Erythroblast (primary cell): Measurements from ENCODE around the gene THBS4.
A peak's percentile ranks its signal among the peaks of the same experiment; 100 is the strongest.

Experiments used
- DNase-seq, 2 experiments: peaks; one replicate each; lab custom pipeline; 2025; lab: John Stamatoyannopoulos, UW
- GATA1 ChIP-seq: IDR thresholded peaks from 2 replicates; pipeline ENCODE4 v1.6.1; 2011; ENCODE audit warnings: low read depth, mild to moderate bottlenecking, control low read depth, low read length, moderate library complexity
- POLR2A ChIP-seq: IDR thresholded peaks from 2 replicates; pipeline ENCODE4 v1.6.1; 2011; ENCODE audit warnings: mild to moderate bottlenecking, low read length

Gene THBS4

DNA sequence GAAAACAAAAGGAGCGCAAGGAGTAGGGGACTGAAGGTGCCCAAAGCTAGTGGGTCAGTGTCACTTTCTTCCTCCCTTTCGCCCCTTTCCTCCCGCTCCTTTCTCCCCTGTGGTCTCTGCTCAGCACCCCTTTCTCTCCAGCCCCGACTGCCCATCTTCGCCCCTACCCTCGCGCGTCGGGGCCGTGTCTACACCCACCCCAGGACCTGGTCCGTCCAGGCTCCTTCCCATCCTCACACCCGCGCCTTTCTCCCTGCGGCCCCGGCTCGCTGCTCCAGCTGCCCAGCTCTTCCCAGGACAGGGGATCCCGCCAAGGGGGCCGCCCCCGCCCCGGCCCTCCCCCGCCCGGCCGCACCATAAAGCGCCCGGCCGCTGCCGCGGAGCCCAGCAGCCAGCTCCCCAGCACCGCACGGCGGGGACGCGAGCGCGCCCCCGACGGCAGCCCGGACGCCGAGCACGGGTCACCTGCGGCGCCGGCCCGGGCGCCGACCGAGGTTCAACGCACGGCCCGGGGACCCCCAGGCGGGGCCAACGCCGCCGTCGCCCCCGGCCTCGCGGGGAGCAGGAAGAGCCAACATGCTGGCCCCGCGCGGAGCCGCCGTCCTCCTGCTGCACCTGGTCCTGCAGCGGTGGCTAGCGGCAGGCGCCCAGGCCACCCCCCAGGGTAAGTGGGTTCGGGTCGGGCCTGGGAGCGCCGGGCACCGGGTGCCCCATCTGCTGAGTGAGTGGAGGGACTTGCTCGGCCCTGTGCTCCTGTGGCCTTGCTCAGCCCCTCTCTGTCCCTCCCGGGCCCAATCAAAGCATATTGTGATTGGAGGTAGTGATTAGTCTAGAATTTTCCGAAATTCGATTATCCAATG lies at the start of gene THBS4:
Gene THBS4 (plus strand): TSS at position 387 of the 860 bp plus-strand sequence. CDS start 190 bp downstream, at position 577.
- no peak for DNase-seq
- TF ChIP-seq POLR2A, result no peak
- TF ChIP-seq GATA1, result no peak

DNA sequence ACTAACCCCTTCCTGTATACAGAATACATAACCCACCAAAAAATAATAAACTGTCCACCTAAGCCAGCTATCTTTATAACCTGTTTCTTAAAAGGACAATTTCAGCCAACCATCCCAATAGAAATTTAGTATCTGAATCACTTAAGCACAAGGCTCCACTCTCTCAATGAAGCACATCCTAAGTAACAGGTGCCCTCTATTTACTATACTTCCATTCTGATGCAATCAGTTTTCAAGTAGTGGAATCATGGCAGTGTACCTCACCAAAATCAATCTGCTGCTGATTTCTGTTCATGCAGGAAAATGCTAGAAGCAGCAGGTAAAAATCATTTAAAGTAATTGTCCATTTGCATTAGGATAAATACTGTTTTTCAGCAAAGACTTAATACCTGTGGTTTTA lies 48.9 kb upstream of the THBS4 start:
- TF ChIP-seq POLR2A (no peak), GATA1 (no peak)
- no peak for DNase-seq

DNA sequence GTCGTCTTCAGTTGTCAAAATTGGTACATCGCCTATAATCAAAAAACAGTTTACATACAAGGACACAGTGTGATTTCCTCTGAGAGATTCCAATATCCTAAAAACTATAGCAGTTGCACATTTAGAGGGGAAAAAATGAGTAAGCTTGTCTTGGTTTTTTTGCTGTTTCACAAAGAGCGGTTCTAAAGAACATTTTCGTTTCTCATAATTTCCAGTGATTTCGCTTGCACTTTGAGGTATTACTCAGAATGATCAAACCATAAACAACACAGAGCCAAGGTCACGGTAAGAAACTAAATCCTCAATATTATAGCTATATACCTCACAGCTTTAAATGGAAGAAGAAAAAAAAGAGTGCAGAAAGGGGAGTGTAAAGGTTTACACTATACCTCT lies 44.9 kb upstream of the THBS4 start:
- DNase-seq, result no peak
- no peak for TF ChIP-seq GATA1
- TF ChIP-seq POLR2A, result no peak

DNA sequence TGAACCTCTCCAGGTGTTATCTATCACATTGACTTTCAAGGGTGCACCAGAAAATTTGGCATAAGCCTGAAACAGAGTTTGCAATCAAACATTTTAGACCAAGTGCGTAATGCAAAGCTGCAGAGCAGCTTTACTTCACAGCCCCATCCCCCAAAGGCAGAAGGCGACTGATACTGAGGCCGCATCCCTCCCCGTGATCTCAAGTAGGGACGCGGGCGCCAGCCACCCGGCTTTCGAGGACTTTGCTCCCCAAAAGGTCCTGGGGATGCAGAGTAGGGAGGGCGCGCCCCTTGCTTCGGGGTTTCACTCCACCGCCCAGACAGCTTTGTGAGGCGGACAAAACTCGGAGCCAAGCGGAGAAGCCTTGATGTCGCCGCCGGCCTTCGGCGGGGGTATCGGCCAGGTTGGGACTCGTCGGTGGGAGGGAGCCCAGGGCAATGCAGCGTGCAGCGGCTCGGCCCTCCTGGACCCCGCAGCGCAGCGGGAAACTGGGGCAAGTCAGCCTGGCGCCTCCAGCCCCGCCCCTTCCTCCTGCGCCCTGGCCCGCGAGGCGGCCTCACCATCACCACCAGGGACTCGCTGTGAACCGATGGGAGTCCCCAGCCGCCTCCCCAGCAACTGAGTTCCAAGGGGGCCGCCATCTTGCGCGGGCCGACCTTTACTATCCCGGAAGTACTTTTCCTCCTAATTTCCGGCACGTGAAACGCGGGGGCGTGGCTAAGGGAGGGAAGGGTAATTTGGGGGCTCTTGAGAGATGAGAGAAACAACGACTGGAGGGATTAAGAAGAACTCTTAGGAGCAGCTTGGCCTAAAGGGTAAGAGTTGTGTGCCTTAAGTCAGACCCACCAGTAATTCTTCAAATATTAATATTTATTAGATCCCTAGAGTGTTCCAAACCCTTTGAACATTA lies 44.3 kb upstream of the THBS4 start, which contains the start of gene MTX3:
Gene MTX3 (minus strand): TSS at position 665 of the 910 bp plus-strand sequence. CDS start 24 bp downstream, at position 641.
- DNase-seq, result peak; percentile 85 to 86
- TF ChIP-seq GATA1, result no peak
- peak; percentile 60 for TF ChIP-seq POLR2A

DNA sequence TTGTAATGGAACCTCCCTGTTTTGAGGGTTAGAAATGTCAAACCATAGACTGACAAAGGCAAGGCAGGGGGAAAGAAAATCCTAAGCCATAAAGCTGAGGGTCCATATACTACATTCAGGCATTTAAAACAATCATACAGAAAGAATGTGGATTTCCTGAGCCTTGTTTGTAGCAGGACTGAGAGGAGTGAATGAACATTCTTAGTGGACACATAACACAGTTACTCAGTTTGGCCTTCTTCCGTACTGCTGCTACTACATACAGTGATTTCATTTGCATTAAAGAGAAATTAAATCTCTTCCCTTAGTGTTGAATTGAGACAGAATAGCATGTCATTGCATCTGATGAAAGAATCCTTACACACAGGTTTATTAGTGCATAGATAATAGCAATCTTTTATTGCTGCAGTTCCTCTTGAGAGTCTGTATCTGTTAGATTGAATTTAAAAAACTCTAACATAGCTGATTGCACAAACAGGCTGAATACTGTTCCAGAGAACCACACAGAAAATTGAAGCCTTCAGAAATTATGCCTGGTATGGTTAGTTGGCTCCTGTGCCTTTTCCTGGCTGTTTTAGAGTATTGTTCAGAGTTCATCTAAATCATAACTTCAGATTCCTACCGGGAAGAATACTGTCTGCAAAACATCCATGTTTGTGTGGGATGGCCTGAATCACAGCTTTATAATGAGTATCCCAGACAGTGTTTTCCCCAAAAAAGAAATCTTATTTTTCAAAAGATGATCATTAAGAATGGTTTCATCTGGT lies 42.1 kb upstream of the THBS4 start:
- TF ChIP-seq POLR2A (no peak), GATA1 (no peak)
- DNase-seq, result no peak

DNA sequence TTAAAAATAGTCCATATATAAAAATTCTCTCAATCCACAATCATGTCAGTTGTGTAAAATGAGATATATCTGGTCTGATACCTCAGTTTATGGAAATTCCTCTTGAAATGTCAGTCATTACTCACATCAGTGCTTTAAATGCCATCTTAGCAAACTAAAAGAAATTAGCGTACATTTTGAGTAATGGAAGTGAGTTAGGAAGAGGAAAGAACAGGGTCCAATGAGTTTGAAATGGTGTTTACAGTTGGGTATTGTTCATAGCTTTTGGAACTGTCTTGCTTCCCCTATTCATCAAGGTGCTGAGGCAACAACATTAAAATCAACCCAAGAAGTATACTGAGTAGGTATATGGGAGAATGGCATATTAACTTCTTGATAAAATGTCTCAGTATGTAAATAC lies 35.4 kb upstream of the THBS4 start:
- DNase-seq, result no peak
- no peak for TF ChIP-seq GATA1
- TF ChIP-seq POLR2A, result no peak

DNA sequence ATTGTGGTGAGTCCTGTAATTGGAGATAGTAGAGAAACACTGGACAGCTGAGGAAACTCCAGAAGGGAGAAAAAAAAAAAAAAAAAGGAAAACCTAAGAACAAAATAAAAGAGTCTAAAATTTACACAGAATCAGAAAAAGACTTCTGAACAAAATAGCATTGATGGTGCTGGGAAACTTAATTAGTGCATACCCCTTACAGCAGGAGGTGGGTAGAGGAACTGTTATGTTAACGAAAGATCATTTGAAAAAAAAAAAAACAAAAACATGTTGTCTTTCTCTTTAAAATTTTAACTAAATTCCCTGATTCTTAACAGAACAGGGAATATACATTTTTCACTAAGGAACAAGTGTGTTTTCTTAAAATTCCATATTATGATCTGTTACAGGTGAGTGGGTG lies 32.5 kb upstream of the THBS4 start:
- DNase-seq, result no peak
- no peak for TF ChIP-seq POLR2A
- no peak for TF ChIP-seq GATA1

DNA sequence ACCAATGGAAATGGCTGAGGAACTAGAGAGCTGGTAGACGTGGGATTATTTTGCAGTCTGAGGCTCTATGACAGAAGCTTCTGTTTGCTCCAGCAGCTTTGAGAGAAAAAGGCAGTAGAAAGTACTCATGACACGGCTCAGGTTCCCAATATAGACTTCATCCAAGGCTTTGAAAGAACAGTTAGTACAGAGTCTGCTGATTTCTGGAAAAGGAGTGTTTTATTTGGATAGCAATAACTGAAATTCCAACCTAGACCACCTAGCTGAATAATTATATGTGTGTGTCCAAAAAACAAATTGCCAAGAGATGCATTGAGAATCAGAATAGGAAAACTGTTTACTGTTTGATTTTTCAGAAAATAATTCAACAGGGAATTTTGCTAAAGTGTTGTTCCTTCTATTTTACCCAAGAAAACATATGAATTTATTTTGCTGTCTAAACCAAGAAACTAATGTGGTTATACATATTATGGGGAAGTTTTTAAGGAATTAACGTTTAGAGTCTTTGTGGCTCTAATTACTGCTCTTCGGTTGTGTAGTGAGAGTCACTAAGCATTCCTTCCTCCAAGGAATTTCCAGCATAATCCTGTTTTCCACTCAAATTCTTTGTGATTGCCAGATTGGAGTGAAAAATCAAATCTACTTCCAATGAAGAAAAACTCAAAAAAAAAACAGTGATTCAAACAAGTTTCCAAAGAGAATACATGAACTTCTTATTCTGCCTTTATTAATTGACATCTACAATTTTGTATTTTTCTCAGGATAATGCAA lies 26.0 kb upstream of the THBS4 start:
- no peak for DNase-seq
- TF ChIP-seq GATA1, result no peak
- no peak for TF ChIP-seq POLR2A

DNA sequence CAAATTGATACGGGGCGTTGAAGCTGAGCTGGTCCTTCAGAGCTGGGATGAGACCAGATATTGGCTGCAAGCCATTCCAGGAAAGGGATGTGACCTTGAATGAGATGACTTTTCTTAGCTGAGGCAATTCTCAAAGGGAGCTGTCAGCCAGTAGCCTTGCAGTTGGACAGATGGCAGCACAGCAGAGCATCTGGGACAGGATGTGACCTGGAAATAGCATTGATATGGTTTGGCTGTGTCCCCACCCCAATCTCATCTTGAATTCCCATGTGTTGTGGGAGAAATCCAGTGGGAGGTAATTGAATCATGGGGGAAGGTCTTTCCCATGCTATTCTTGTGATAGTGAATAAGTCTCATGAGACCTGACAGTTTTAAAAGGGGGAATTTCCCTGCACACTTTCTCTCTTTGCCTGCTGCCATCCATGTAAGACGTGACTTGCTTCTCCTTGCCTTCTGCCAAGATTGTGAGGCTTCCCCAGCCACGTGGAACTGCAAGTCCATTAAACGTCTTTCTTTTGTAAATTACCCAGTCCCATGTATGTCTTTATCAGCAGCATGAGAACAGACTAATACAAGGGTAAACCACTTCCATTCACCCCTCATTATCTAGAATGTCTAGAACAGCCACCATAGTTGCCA lies 24.3 kb upstream of the THBS4 start:
- TF ChIP-seq GATA1 (no peak), POLR2A (no peak)

DNA sequence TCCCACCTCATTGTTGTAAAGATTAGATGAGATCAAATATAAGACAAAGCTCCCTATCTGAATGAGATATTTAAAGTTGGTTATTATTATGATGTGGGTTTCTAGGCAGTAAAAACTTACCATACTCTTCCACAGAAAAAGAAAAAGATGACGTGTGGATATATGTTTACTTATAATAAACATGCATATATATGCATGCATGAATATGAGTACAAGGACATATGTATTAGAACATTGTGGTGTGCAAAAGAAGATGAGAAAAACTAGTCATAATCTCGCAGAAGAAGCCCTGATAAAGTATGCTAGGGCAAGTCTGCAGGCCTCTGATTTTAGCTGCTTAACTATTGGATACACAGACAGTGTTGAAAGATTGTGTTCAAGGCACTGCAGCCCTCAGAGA lies 10.1 kb upstream of the THBS4 start:
- DNase-seq, result no peak

More for the DNA sequence above, 24.3 kb upstream of the THBS4 start:
- no peak for DNase-seq

DNA sequence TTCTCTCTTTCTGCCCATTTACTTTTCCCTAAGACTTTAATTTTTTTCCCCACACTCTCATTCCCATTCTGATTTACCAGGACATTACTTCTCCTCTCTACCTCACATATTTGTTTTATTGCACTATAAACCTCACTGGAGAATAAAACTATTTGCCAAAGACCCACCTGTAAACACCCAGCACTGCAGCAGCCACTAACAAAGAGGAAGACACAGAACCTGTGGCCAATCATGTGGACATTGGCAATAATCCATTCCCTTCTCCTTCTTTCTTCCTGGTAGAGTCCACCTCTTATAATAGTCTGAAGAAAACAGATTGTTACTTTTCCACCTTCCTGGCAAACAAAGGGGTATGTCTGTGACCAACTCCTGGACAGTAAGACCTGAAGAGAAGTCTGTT lies 8.3 kb upstream of the THBS4 start:
- DNase-seq, result no peak
- TF ChIP-seq GATA1 (no peak), POLR2A (no peak)

More for the DNA sequence above, 10.1 kb upstream of the THBS4 start:
- TF ChIP-seq POLR2A (no peak), GATA1 (no peak)

DNA sequence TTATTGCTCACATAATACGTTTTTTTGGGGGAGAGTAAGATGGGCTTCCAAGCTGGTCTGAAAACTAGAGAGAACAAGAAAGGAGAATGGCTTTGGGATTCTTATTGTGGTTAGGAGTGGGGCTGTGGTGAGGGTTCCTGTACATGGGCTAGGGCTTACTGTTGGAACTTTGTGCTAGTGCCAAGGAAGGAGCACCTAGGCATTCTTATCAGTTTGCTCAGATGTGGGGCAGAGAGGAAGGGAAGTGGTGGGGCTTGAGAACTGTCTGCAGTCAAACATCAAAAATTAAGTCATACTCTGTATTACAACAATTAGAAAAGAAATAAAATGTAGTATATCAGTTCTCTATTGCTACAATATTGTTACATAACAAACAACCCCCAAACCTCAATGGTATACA lies 4.0 kb upstream of the THBS4 start:
- TF ChIP-seq GATA1, result no peak
- TF ChIP-seq POLR2A, result no peak

DNA sequence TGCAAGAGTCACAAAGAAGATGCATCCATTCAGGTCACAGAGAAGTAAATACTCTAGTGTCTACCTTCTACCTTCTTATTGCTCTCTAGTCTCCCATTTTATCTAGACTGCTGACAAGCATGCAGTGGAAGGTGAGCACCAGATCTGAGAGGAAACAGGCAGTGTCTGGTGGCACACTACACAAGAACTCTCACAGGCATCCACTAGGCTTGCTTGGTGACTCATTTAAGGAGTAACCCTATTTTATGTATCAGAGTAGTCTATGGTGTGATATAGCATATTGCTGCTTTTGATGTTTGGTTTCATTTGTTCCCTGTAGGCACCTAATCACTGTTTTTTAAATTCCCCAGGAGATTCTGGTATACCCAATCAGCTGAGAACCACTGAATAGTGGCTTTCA lies 1.6 kb upstream of the THBS4 start:
- TF ChIP-seq POLR2A (no peak), GATA1 (no peak)
- DNase-seq, result no peak

More for the DNA sequence above, 4.0 kb upstream of the THBS4 start:
- no peak for DNase-seq
